Pancreas (tissue), 10 donors: Measurements from ENCODE around the gene NQO2. TPM values are rescaled to one million over a fixed set of nuclear protein-coding genes. Genes with fewer than 3 reads are reported as not detected.

Source experiments
- ATAC-seq, 4 donors: fragments of 200-7000 bp; cut with Tn5 transposase; one replicate each; pipeline versions ENCODE4 v1.8.0 to v1.9.1; 2020; ENCODE audit warnings: mild to moderate bottlenecking in 4 of 4, moderate library complexity in 4 of 4
- DNase-seq, 6 donors: peaks; one replicate each; pipeline ENCODE4 v3.0.0-alpha.2; 2020
- FAIRE-seq: peaks from 2 replicates; lab custom pipeline; 2012; peaks lifted over from hg19 to GRCh38; lab: Jason Lieb, UNC
- H3K27ac ChIP-seq, 4 donors: fragments of 200-600 bp; sonication (generic); 1 replicate in 3 of 4; 2 replicates in 1 of 4; pipeline versions ENCODE4 v1.5.0 to v1.8.0; 2020
- H3K27me3 ChIP-seq, 4 donors: fragments of 200-600 bp; one replicate each; pipeline ENCODE4 v1.8.0; 2021
- H3K36me3 ChIP-seq, 3 donors: fragments of 200-600 bp; sonication (generic) in 1 of 3; one replicate each; pipeline versions ENCODE4 v1.5.0 to v1.8.0; 2020 to 2021
- H3K4me1 ChIP-seq, 3 donors: fragments of 200-600 bp; one replicate each; pipeline ENCODE4 v1.8.0; 2021
- H3K4me3 ChIP-seq, 4 donors: fragments of 200-600 bp; sonication (generic) in 2 of 4; one replicate each; pipeline versions ENCODE4 v1.5.0 to v1.8.0; 2020 to 2021
- H3K9me3 ChIP-seq, 4 donors: fragments of 200-600 bp; one replicate each; pipeline ENCODE4 v1.8.0; 2021
- CTCF ChIP-seq, 4 donors: fragments of 200-600 bp; sonication (generic) in 3 of 4; IDR thresholded peaks; one replicate each; pipeline versions ENCODE4 v1.5.0 to v1.8.0; 2021; ENCODE audit warnings: antibody characterized with exemption in 4 of 4
- WGBS, 2 donors: extraction: QIAGEN DNeasy Blood & Tissue Kit; methylation state at CpG; one replicate each; pipeline ENCODE4 v1.1.7; 2013; 5-methylcytosine and 5-hydroxymethylcytosine counted together
- intact Hi-C, 3 donors: fragments of 100-400 bp; cut with DNase I; formaldehyde crosslinking; loops; one replicate each; pipeline versions ENCODE4 v1.11.1 to v1.14.2; 2022
- polyA plus RNA-seq, 2 donors: library from polyadenylated mRNA; stranded (reverse); fragments of 200-250 nt; gene quantifications; one replicate each; pipeline ENCODE4 v1.2.3, GENCODE V29; 2013
- total RNA-seq, 6 donors: library from RNA; stranded (reverse); fragmentation: NEBNext Ultra II Directional in 4 of 6; extraction: Animal tissue kit (Norgen Biotek cat#: 25700) in 4 of 6; gene quantifications; one replicate each; pipeline versions ENCODE4 v1.2.1 to v1.2.4, GENCODE V29; 2021 to 2023
- donor health status: healthy with polysubstance abuse.
- donor health status: DM: no; HTN: no; CAD: no; lungs with moderate emphysema.
- donor health status: DM: no; HTN: no; CAD: no.
- donor health status: control.
- donor health status: control.
- donor health status: Bipolar disorder and iron deficiency.
- donor health status: DM: yes; HTN: yes; CAD: no.
- donor health status: DM: no; HTN: no; CAD: no.
- donor health status: DM: no; HTN: no; CAD: no.
- donor health status: DM: yes; HTN: yes; CAD: no.

NQO2 gene
- total and polyA plus RNA-seq, 8 donors: 12.7 to 23.0 (median 21.1) TPM

GRCh38 chr6:3014675-3015066, 15.0 kb downstream of the NQO2 start:
- Histone ChIP-seq H3K27ac (no peak overlapping the region), H3K4me1 (no peaks in the 10 kb centered on the region), H3K27me3 (no peaks in the 10 kb centered on the region), H3K4me3 (no peak overlapping the region), H3K9me3 (no peaks in the 10 kb centered on the region), H3K36me3 (peaks cover 0 to 4% (median 0%) of the 10 kb centered on the region in 3 donors)
- no peak for ATAC-seq
- TF ChIP-seq CTCF (IDR thresholded peaks at IDR 0.05): no peak
- intact Hi-C loops: loop anchor here in 1 of 3 donors (5.0 kb wide), 1 partner anchor 33 kb away; no protein-coding TSS in a partner anchor
- DNase-seq: no peak
- WGBS, 2 donors: 90 to 93% methylated on average over 4 of the region's 4 CpGs
- FAIRE-seq: no peak

- FAIRE-seq: no peak
- intact Hi-C loops: no loop called here
- Histone ChIP-seq H3K27ac (no peak overlapping the region), H3K4me1 (no peaks in the 10 kb centered on the region), H3K27me3 (no peaks in the 10 kb centered on the region), H3K4me3 (no peak overlapping the region), H3K9me3 (no peaks in the 10 kb centered on the region), H3K36me3 (peaks cover 0 to 4% (median 0%) of the 10 kb centered on the region in 3 donors)
- TF ChIP-seq CTCF (IDR thresholded peaks at IDR 0.05): no peak
- no peak for ATAC-seq
- WGBS, 2 donors: 93 to 94% methylated on average over 10 of the region's 10 CpGs
- no peak for DNase-seq
Measured at GRCh38 chr6:3015144-3015543, 15.4 kb downstream of the NQO2 start.

GRCh38 chr6:3016473-3017280, 17.0 kb downstream of the NQO2 start:
- intact Hi-C loops: no loop called here
- 95 to 97% methylated on average over 17 of the region's 17 CpGs for WGBS, 2 donors
- DNase-seq: no peak

GRCh38 chr6:3017304-3017703, 17.6 kb downstream of the NQO2 start:
- Histone ChIP-seq H3K27ac (no peak overlapping the region), H3K4me3 (no peak overlapping the region), H3K4me1 (no peaks in the 10 kb centered on the region), H3K9me3 (no peaks in the 10 kb centered on the region), H3K27me3 (no peaks in the 10 kb centered on the region), H3K36me3 (no peaks in the 10 kb centered on the region)
- TF ChIP-seq CTCF (IDR thresholded peaks at IDR 0.05): no peak
- ATAC-seq: no peak
- FAIRE-seq: no peak
- 89 to 94% methylated on average over 9 of the region's 9 CpGs for WGBS, 2 donors
- no peak for DNase-seq
- intact Hi-C loops: no loop called here

More at GRCh38 chr6:3016473-3017280, 17.0 kb downstream of the NQO2 start:
- H3K4me1 ChIP-seq: no peaks in the 10 kb centered on the region
- no peak overlapping the region for H3K27ac ChIP-seq
- FAIRE-seq (no peak), ATAC-seq (no peak)
- no peaks in the 10 kb centered on the region for H3K9me3 ChIP-seq
- H3K27me3 ChIP-seq: no peaks in the 10 kb centered on the region
- no peak overlapping the region for H3K4me3 ChIP-seq
- TF ChIP-seq CTCF (IDR thresholded peaks at IDR 0.05): no peak
- no peaks in the 10 kb centered on the region for H3K36me3 ChIP-seq

GRCh38 chr6:3019065-3019464, 19.4 kb downstream of the NQO2 start:
- Histone ChIP-seq H3K4me3 (no peak overlapping the region), H3K36me3 (no peaks in the 10 kb centered on the region), H3K9me3 (no peaks in the 10 kb centered on the region), H3K4me1 (no peaks in the 10 kb centered on the region), H3K27ac (no peak overlapping the region), H3K27me3 (no peaks in the 10 kb centered on the region)
- no peak for FAIRE-seq
- no peak for DNase-seq
- no peak for TF ChIP-seq CTCF (IDR thresholded peaks at IDR 0.05)
- intact Hi-C loops: no loop called here
- WGBS, 2 donors: 83 to 88% methylated on average over 1 of the region's 1 CpG
- ATAC-seq: no peak
